ENCODE measurements around the gene IQSEC3.

DNA sequence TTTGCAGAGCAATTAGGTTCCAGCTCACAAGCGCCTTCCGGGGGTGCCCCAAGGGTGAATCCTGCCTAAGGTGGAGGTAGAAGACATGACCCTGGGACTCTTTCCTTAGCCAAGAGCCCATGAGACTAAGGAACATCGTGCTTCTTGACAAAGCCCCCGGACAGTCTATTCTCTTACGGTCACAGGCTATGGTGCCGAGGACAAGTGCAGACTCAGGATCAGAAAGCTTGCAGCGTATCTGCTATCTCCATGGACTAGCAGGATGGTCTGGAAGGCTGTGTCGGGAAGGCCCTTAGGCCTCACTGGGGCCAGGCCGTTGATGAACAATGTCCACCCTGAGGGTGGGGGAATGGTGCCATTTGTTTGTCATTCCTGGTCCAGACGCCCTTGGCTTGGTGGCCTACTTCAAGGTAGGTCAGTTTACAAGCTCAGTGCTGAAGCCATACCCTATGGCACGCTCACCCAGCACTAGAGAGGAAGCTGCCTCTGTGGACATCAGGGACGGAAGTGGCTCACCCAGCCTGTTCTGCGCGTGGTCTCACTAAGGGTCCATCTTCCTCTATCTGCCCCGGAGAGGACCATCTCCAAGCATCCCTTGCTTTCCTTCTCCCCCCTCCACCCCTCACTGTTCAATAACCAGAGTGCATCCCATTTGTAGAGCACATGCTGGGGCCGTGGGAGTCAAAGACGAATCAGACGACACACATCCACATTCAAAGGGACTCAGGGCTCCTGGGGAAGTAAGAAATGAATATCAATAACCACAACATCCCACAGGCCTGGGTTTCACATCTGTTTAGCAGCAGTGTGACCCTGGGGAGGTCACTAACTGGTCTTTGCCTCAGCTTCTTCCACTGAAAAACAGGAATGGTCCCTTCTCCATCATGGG is 45.0 kb upstream of the IQSEC3 start:
- TF ChIP-seq, protein P1, sequence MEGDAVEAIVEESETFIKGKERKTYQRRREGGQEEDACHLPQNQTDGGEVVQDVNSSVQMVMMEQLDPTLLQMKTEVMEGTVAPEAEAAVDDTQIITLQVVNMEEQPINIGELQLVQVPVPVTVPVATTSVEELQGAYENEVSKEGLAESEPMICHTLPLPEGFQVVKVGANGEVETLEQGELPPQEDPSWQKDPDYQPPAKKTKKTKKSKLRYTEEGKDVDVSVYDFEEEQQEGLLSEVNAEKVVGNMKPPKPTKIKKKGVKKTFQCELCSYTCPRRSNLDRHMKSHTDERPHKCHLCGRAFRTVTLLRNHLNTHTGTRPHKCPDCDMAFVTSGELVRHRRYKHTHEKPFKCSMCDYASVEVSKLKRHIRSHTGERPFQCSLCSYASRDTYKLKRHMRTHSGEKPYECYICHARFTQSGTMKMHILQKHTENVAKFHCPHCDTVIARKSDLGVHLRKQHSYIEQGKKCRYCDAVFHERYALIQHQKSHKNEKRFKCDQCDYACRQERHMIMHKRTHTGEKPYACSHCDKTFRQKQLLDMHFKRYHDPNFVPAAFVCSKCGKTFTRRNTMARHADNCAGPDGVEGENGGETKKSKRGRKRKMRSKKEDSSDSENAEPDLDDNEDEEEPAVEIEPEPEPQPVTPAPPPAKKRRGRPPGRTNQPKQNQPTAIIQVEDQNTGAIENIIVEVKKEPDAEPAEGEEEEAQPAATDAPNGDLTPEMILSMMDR (conservative IDR thresholded peaks at IDR 0.05; ENCODE audit: low read length): no peak
- TF ChIP-seq EZH2phosphoT487 (IDR thresholded peaks at IDR 0.05; ENCODE audit: borderline replicate concordance, low read depth, low read length): no peak

Measured in OCI-LY7 (cell line).